HL-60/S4 treated with phorbol 12-myristate 13-acetate at 8.2 ng/mL for 4 days and 3 days (cell line): Measurements from ENCODE around the gene PSG3.
"Not testable (repeated sequence)": the region's sequence is repeated elsewhere in the genome, so short reads cannot be mapped to it uniquely, and the experiment has no call there.

ENCODE experiments used
- in situ Hi-C: fragments of 300-500 bp; cut with MboI; formaldehyde crosslinking; loops from 2 replicates; pipeline ENCODE4 v1.15.0; 2022; ENCODE audit warnings: low sequenced_read_pairs

The PSG3 gene

DNA sequence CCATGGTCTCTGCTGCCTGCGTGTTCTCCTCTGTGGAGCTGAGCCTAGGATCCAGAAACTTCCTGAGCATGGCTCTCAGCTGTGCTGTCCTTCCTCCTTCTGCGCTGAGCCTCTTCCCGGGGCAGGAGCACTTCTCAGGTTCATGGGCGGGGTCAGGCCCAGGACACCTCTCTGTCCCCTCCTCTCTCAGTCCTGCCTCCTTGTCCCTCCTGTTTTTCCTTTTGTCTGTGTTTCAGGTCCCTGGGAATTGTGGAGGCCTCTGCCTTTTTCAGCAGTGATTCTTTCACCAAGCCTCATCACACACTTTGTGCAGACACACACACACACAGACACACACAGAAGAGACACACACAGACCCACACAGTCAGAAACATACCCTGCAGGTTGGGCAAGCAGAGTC is at the start of gene PSG3:
PSG3 (minus strand) TSS at position 101 of the 400 bp plus-strand sequence; CDS start at position 4, 97 bp downstream.
- in situ Hi-C loops: not testable (repeated sequence)

DNA sequence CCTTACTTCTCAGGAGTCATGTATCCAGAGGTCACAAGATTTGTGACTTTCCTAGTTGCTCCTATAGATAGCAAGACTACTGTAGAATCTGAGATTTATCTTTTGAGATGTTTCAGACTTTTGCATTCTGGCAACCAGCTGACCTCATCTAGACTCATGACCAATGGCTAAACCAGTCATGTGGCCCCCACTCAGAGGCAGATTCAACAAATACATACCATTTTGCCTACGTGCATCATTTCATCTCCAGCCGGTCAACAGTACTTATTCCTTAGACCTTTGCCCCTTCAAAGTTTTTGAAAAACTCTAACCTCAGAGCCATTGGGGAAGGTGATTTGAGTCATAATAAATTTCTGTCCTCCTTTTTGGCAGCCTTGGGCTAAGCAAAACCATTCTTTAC is 48.5 kb upstream of the PSG3 start:
- in situ Hi-C loops: not testable (repeated sequence)

DNA sequence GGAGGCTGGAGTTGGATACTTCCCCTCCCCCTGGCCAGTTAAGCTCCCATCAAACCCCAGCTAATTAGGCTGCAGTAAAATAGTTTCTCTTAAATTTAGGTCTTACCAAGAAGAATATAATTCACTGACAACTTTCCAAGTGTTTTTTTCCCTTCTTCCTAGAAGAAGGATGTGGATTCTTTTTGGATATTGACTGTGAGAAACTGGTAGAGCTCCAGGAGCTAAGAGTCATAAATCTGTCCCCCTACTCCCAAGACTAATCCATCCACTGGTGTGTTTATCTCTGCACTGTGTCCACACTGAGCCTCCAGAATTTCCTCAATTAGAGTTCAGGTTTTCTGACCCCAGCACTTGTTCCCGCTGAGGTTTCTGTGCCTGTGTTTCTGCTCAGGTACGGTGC is 47.5 kb upstream of the PSG3 start:
- in situ Hi-C loops: not testable (repeated sequence)

DNA sequence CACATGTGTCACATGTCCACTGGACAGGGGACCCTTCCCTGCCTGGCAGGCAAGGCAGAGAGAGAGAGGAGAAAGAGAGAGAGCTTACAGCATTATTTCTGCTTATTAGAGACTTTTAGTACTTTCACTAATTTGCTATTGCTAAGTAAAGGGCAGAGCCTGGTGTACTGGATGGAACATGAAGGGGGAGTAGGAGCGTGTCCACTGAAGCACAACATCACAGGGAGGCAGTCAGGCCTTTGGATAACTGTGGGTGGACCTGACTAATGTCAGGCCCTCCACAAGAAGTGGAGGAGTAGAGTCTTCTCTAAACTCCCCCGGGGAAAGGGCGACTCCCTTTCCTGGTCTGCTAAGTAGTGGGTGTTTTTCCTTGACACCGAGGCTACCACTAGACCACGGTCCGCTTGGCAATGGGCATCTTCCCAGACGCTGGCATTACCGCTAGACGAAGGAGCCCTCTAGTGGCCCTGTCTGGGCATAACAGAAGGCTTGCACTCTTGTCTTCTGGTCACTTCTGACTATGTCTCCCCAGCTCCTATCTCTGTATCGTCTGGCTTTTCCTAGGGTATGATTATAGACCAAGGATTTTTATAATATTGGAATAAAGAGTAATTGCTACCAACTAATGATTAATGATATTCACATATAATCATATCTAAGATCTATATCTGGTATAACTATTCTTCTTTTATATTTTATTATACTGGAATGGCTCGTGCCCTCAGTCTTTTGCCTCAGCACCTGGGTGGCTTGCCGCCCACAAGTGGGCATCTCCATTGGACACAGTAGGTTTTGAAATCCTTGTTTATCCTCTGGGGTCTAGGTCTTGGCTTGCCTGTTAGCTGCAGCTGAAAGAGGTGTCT is 36.7 kb upstream of the PSG3 start:
- in situ Hi-C loops: not testable (repeated sequence)

DNA sequence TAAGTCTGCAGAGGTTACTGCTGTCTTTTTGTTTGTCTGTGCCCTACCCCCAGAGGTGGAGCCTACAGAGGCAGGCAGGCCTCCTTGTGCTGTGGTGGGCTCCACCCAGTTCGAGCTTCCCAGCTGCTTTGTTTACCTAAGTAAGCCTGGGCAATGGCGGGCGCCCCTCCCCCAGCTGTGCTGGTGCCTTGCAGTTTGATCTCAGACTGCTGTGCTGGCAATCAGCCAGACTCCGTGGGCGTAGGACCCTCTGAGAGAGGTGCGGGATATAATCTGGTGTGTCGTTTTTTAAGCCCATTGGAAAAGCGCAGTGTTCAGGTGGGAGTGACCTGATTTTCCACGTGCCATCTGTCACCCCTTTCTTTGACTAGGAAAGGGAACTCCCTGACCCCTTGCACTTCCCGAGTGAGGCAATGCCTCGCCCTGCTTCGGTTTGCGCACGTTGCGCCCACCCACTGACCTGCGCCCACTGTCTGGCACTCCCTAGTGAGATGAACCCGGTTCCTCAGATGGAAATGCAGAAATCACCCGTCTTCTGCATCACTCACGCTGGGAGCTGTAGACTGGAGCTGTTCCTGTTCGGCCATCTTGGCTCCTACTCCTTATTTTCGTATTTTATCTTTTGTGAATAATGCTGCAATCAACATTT is 34.4 kb upstream of the PSG3 start:
- in situ Hi-C loops: not testable (repeated sequence)

DNA sequence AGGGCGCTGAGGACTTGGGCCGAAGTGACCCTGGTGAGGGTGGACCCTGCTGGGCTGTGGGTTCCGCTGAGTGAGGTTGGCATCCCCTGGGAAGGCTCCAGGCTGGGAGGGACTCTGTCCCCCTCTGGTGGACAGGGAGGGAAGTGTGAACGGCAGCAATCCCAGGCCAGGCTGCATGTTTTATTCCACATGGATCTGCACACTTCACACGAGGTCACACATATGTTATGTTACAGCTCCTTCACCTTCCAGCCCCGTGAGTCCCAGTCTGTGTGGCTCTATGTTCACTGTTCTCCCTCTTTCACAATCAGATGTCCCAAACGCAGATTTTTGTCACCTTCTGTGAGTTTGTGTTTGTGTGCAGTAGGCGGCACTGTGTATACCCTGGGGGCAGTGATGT is 27.0 kb upstream of the PSG3 start:
- in situ Hi-C loops: not testable (repeated sequence)

DNA sequence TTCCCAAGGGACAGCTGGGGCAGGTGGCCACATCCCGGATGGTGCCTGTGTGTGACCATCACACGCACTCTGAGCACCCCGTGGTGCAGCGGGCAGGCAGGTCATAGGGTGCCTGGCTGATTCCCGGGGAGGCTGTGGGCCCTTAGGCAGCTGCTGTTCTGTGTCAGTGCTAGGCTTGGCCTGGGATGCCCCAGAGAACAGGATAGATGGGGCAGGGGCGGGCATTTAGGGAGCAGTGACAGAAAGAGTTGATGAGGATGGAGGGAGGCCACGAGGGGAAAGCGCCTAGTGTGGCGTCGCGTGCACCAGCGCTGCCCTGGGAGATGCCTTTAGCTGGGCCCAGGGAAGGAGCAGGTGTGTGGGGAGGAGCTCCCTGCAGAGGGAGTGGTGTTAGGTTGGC is 26.6 kb upstream of the PSG3 start:
- in situ Hi-C loops: not testable (repeated sequence)

DNA sequence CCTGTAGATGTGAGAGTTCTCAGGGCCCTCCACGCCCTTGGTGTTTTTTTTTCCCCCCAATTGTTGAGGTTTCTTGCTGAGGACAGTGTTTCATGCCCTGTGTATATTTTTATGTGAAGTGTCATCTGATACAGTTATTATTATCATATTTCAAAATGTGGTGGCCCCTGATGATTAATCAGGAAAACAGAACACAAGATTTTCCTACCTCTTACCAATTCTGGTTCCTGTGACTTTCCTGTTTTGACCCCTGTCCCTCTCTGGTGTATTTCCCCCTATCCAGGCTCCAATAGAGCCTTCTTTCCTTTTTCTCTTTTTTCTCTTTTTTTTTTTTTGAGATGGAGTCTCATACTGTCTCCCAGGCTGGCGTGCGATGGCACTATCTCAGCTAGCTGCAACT is 24.6 kb upstream of the PSG3 start:
- in situ Hi-C loops: no loop called here

DNA sequence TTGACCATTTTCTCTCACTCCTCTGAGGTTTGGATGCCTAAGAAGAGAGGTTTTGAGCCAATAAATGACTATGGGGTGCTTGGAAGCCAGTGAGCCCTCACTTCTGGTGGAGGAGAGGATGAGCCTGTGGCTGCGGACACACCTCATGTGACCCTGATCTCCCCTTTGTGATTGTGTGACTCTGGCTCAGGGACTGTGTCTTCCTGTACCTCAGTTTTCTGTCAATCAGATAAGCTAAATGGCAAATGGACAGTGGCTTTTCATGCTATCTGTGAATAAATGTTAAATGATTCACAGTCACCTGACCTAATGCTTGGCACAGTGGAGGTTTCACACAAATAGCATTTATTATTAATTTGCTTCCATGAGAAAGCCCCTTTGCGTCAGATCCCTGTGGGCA is 22.5 kb upstream of the PSG3 start:
- in situ Hi-C loops: no loop called here

DNA sequence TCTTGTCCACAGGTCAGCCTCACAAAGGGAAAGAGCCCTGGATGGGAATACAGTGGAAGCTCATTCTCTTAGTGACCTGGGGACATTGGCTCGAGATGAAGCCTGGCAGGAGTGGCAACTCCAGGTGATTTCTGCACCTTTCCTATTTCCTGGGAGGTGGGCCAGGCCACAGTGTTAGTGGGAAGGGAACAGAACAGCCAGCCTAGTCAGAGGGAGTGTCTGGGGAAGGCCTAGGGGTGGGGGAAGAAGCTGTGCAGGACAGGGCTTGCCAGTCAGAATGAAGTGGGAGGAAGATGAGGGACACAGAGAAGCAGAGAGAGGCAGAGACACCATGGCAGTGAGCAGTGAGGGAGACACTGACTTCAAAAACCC is 21.6 kb upstream of the PSG3 start:
- in situ Hi-C loops: not testable (repeated sequence)

DNA sequence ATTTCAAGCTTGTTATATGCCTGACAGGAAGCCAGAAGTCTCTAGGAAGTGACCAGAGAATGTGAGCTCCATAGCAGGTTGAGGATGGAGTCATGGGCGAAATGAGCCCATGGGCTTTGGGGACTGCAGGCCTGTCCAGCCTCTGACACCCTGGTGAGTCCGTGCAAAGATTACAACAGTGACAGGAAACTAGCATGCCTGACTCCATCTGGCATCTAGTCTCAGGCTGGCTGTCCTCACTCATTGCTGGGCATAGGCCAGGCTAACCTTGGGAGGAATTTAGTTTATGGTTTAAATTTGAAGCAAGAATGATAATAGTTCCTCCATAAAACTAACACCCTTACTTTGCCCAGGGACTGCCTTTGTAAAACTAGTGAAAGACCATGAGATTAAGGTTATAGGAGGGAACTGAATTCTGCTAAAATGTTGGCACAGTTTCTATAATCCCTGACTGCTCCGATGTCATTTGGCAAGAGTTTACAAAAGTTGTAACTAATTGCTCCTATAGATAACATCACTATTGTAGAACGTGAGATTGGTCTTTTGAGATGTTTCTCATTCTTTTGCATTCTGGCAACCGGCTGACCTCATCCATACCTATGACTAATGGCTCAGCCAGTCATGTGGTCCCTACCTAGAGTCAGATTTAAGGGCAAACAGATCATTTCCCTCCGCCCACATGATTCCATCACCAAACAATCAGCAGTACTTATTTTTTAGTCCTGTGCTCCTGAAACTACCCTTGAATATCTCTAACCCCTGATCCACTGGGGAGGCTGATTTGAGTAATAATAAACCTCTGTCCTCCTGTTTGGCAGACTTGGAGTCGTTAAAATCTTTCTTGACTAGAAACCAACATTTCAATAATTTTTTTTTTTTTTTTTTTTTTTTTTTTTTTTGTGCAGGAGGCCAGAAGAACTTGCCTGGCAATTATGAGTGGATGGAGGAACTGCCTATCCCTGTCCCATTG is 21.0 kb upstream of the PSG3 start:
- in situ Hi-C loops: not testable (repeated sequence)

DNA sequence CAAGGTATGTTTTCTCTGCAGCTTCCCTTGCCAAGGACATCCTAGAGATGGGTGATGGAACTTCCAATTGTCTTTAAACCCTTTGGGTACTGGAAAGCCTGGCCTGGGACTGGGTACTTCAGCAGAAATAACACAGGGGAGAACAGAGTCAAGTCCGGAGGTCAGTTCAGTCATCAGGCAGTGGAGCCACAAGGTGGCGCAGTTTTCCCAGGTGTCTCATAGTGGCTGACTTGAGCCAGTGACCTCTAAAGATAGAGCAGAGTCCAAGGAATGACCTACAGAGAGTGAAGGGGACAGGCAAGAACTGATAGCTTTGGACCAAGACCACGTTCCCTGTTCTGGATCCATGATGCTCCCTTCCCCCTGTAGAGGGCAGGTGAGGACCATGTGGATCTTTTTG is 18.4 kb upstream of the PSG3 start:
- in situ Hi-C loops: not testable (repeated sequence)

DNA sequence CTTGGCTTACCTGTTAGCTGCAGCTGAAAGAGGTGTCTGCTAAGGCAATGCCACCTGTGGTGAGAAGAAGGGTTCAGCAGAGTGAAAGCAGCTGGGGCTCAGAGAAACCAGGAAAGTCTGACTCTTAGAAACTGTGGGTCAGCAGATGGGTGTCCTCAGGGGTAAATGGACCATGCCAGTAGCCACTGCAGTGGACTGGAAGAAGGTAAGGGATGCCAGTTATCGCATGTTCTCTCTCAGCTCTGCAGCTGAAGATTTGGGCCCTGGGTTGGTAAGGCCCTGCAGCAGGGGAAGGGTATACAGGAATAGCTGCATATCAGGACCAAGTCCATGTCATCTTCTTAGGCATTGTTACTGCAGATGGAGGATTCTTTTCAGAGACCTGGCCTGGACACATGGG is 12.0 kb upstream of the PSG3 start:
- in situ Hi-C loops: not testable (repeated sequence)

DNA sequence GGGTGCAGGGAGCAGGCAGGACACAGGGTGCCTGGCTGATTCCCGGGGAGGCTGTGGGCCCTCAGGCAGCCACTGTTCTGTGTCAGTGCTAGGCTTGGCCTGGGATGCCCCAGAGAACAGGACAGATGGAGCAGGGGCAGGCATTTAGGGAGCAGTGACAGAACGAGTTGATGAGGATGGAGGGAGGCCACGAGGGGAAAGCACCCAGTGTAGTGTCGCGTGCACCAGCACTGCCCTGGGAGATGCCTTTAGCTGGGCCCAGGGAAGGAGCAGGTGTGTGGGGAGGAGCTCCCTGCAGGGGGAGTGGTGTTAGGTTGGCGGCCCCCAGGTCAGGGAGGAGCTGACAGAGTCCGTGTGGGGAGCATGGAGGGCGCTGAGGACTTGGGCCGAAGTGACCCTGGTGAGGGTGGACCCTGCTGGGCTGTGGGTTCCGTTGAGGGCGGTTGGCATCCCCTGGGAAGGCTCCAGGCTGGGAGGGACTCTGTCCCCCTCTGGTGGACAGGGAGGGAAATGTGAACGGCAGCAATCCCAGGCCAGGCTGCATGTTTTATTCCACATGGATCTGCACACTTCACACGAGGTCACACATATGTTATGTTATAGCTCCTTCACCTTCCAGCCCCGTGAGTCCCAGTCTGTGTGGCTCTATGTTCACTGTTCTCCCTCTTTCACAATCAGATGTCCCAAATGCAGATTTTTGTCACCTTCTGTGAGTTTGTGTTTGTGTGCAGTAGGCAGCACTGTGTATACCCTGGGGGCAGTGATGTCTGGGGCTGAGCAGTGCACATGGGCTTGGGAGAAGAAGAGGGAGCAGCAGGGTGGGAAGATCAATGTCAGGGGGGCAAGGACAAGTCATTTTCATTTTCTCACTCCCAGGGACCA is 1.7 kb upstream of the PSG3 start:
- in situ Hi-C loops: not testable (repeated sequence)

DNA sequence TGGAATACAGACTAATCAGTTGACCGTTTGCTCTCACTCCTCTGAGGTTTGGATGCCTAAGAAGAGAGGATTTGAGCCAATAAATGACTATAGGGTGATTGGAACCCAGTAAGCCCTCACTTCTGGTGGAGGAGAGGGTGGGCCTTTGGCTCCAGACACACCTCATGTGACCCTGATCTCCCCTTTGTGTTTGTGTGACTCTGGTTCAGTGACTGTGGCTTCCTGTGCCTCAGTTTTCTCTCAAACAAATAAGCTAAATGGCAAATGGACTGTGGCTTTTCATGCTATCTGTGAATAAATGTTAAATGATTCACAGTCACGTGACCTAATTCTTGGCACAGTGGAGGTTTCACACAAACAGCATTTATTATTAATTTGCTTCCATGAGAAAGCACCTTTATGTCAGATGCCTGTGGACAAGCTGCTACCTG is 2.7 kb downstream of the PSG3 start:
- in situ Hi-C loops: not testable (repeated sequence)

DNA sequence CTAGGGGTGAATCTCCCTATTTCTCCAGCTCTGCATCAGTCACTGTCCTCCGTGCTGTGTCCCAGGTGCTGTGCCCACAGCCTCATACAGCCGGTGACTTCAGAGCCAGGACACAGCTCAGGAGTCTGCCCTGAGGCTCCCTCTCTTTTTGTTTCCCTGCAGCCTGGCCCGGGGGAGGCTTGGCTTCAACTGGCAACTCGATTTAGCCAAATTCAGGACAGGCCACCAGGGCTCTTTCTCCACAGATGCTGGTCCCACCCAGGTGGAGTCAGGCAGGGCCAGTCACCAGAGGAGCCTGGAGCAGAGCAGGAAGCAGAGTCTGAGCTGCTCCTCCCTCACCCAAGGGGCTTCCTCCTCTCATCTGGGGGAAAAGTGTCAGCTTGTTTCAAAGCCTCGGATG is 11.9 kb downstream of the PSG3 start:
- in situ Hi-C loops: not testable (repeated sequence)

DNA sequence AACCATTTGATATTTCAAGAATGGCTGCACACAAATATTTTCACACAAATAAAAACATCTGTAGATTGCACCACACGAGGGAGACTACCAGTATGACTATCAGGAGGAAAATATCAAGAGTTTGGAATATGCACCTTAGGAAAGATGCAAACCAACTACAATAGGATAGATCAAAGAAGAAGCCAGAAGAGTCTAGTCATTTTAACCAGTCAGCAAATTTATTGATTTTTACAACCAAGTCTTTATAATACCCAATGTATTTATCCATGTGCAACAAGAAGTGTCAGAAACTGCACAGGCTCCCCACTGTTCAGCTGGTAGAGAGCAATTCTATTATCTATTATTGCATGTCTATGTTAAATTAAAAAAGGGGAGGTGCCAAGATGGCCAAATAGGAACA is 26.3 kb downstream of the PSG3 start:
- in situ Hi-C loops: not testable (repeated sequence)

DNA sequence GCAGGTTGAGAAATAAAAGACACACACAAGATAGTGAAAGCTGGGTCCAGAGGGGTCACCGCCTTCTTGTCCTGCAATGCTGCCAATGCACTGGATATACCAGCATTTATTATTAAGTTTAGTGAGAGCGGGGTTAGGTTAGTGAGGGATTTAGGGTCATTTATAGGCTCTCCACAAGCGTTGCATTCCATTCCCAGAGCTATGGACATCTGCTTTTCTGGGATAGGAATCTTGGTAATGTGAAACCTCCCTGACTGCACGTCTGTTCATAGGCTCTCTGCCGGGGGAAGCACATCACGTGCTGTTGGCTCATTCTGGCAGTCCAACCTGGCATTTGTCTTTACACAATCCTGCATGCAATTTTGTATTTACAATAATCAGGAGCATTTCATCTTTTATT is 27.5 kb downstream of the PSG3 start:
- in situ Hi-C loops: not testable (repeated sequence)

DNA sequence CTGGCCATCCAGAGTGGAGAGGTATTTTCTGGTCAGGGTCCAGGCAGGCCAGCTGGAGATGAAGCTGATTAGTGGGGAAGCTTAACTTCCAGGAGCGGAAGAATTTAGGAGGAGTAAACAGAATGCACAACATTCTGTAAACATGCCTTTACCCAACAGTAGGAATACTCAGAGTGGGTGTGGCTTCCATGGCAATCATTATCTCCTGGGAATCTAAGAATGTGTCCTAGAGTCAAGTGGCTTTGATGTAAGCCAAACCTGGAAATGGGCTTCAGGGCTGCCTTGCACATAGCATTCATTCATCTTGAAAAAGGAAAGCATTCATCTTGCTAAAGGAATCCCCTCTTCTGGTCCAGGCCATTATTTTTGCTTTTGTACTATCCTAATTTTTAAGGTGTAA is 29.3 kb downstream of the PSG3 start:
- in situ Hi-C loops: not testable (repeated sequence)

DNA sequence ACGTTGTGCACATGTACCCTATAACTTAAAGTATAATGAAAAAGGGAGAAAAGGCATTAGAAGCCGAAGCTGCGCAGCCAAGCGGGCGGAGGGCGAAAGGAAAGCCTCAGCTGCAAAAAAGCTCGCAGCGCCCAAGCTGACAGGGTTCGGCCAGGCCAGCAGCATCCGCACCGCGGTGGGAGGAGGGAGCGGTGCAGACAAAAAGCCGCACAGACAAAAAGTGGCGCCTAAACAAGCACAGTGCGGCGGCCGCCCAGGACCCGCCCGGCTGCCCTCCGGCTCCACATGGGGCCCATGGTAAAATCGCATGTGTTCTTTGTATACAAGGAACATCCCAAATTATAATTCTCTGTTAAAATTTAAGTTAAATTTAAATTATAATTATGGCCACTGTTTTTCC is 42.4 kb downstream of the PSG3 start:
- in situ Hi-C loops: no loop called here
